RPMI7951 (cell line): ENCODE results near the gene FAM193A. TPM values are rescaled to one million over a fixed set of nuclear protein-coding genes. Genes with fewer than 3 reads are reported as not detected.
A peak's percentile ranks its signal among the peaks of the same experiment; 100 is the strongest.
"Not testable (repeated sequence)": the region's sequence is repeated elsewhere in the genome, so short reads cannot be mapped to it uniquely, and the experiment has no call there.

Experiments used
- DNase-seq: peaks from one replicate; pipeline ENCODE4 v3.0.0-alpha.2; 2012; ENCODE audit warnings: low read depth
- total RNA-seq: library from RNA; depleted of rRNA; stranded (reverse); fragments of >200 nt; shearing (Covaris generic); gene quantifications from 2 replicates; pipeline ENCODE4 v1.2.3, GENCODE V29; 2014; rRNA removed

Gene FAM193A
- total RNA-seq: 7.1 and 7.7 TPM in 2 replicates

DNA sequence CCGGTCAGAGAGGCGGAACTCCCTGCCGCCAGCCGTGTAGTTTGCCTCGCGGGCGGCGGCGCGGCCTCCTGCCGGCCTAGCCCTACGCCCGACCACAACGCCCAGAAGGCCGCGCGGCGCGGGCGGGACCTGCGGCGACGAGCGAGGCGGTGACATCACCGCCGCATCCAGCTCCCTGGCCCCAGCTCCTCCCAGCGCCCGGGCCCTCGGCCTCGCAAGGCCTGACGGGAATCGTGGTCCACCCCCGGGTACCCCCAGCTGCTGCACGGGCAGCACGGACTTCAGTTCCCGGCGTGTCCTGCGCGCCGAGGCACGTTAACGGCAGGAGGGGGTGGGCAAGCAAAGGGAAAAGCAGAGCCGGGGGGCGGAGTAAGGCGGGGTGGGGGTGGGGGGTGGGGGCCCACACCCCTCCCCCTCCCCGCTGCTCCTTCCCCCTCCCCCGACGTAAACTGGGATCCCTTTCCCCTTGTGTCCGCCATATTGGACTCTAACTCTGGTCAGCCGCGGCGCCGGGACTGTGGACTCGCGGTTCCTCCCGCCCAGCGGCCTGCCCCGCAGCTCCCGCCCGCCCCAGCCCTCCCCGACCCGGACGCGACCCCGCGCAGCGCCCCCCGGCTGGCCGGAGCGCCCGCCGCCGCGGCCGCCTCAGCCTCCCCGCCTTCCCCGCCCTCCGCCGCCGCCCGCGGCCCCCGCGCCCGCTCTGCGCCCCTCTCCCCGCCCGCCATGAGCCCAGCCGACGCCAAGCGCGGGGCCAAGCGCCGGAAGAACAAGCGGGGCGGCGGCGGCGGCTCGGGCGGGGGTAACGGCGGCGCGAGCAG lies at the start of gene FAM193A:
Gene FAM193A (plus strand): TSS at position 455 of the 818 bp plus-strand sequence. CDS start 269 bp downstream, at position 724.
- DNase-seq: peak; percentile 98

DNA sequence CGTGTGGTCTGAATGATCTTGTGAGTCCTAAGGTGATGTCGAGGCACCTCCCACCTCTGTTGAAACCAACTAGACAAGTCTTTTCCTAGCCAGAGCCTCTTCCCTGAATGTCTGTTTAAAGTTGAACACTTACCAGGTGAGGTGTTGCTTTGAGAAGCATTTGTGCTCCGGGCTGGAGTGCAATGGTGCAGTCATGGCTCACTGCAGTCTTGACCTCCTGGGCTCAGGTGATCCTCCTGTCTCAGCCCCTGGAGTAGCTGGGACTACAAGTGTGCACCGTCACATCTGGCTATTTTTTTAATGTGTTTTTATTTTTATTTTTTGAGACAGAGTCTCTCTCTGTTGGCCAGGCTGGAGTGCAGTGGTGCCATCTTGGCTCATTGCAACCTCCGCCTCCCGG lies 49.5 kb upstream of the FAM193A start:
- DNase-seq: no peak

GRCh38 chr4:2487632-2488031 lies 48.8 kb upstream of the FAM193A start:
- DNase-seq: no peak

GRCh38 chr4:2489081-2489805 lies 47.2 kb upstream of the FAM193A start:
- no peak for DNase-seq

- no peak for DNase-seq
These were observed 46.5 kb upstream of the FAM193A start for GRCh38 chr4:2489841-2490552.

- DNase-seq: no peak
These were observed 43.5 kb upstream of the FAM193A start for GRCh38 chr4:2492970-2493369.

DNA sequence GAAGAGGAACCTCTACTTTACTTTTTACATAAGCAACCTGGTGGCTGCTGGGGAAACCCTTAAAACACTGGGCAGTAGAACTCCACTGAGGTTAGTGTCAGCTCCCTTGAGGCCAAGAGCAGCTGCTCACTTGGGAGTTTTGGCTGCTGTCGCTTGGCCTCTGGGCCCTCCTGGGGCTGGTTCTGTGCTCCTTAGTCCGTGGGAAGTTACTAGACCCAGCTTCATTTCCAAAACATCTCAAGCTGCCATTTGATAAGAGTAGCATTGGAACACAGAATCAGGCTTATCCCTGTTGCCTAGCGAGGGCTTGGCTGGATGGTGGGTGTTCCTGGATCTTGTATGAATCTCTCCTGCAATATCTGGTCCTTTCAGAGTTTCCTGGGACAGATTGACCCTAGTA lies 41.5 kb upstream of the FAM193A start:
- DNase-seq: no peak

DNA sequence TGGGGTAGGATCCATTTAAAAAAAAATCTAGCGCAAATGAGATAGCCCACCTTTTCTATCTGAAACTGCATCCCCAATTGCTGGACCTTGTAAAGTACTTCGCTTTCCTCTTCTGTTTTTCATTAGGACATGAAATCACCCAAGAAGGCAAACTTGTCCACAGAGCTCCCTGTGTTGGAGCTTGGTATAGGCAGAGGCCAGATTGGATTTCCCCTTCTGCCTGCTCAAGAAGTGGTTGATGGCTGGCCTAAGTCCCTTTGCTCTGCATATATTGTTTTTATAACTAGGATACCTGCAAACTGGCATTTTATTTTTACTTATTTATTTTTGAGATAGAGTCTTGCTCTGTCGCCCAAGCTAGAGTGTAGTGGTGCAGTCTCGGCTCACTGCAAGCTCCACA lies 39.1 kb upstream of the FAM193A start:
- DNase-seq: no peak

- DNase-seq: no peak
These were observed 38.5 kb upstream of the FAM193A start for GRCh38 chr4:2497931-2498330.

DNA sequence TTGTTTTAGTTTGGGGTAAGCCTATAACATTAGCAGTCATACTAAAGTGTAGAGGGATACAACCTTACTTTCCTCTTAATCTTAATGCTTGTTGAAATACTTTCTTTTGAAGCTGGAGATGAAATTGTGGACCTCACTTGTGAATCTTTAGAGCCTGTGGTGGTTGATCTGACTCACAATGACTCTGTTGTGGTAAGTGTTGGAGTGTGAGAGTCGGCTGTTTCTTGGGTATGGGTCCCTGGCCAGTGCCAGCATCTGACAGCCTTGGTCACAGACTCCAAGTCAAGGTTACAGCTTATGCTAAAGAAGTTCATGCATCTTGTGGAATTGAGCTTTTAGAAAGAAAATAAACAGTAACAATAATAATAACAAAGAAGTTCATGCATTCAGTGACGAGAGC lies 35.9 kb upstream of the FAM193A start:
- no peak for DNase-seq

GRCh38 chr4:2501034-2501594 lies 35.3 kb upstream of the FAM193A start:
- DNase-seq: no peak

DNA sequence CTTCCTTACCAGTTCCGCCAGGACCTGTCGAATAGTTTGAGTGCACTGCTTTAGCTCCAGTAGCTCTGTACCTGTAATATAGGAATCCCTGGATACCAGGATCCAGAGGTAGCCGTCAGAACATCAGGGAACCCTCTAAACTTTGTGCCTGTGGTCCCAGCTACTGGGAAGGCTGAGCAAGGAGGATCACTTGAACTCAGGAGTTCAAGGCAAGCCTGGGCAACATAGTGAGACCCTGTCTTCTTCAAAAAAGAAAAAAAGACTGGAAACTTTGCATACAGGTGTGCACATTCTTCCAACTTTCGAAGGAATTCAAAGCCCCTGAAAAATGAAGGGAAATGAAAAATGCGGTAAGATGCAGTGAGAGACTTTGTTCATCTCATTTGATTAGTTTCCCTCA lies 32.6 kb upstream of the FAM193A start:
- DNase-seq: no peak

DNA sequence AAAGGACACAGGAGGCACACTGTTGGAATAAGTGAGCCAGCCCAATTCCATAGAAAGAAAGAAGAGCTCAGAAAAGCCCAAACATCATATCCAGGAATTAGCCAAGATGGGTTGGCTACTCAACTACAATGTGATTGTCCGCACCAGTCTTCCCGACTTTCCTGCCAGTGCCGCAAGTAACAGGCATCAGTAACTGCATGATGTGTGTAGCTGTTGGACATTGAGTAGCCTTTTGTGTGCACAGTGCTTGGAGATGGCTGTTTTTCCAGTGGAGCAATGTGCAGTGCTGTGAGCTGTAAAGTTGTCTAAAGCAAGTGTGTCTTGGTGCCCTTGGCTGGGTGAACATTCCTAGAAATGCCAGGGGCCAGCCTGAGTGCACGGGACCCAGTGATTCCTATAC lies 29.2 kb upstream of the FAM193A start:
- DNase-seq: no peak

DNA sequence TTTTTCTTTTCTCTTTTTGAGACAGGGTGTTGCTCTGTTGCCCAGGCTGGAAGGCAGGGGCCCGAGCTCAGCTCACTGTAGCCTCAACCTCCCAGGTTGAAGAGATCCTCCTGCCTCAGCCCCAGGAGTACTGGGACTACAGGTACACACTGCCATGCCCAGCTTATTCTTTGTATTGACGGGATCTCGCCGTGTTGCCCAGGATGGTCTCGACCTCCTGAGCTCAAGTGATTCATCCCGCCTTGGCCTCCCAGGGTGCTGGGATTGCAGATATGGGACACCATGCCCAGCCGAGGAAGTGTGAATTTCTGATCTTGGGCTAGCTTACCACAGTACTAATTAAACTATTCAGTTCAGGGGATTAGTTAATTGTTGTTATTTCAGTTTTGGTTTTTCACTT lies 28.6 kb upstream of the FAM193A start:
- DNase-seq: no peak

GRCh38 chr4:2510351-2511259 lies 25.8 kb upstream of the FAM193A start:
- DNase-seq: no peak

GRCh38 chr4:2511645-2512131 lies 24.8 kb upstream of the FAM193A start:
- DNase-seq: no peak

GRCh38 chr4:2512396-2513135 lies 23.9 kb upstream of the FAM193A start:
- DNase-seq: no peak

- DNase-seq: not testable (repeated sequence)
These were observed 22.3 kb upstream of the FAM193A start for GRCh38 chr4:2514193-2514592.

GRCh38 chr4:2514944-2515343 lies 21.5 kb upstream of the FAM193A start:
- not testable (repeated sequence) for DNase-seq
